ENCODE data around the gene PTPN7.

The PTPN7 gene

DNA sequence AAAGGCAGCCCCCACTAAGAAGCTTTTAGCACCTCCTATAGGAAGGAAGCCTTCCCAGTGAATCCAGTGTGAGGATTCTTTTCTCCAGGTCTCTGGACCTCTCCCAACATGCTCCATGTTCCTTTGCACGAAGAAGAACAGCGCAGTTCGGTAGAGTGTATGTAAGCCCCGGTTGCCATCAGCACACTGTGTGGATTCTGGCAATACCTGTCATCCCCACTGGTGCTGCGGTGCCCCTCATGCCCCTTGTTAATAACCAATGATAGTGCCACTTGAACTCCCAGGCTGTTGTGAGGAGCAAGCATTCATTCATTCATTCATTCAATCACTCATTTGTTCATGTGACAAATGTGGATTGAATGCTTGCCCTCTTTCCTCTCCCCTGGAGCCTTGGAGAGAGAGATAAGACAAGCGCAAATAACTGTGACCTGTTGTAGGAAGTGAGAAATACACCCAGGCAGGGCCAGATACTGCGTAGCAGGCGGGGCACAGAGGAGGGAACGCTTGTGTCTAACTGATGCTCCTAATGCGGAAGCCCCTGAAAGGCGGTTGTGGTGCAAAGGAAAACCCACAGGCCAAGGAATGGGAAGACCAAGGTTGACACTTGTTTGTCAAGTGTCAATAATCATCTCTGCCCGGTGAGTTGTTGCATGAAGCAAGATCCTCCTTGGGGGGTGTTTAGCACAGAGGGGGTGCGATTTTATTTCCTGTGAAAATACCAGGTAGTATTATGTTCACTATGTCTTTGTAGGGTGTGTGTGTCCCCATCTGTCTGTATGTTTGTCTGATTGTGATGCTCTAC, 43.0 kb upstream of the PTPN7 start:
- ATAC-seq (ENCODE audit: low read depth), result no peak
- TF ChIP-seq, protein P1, sequence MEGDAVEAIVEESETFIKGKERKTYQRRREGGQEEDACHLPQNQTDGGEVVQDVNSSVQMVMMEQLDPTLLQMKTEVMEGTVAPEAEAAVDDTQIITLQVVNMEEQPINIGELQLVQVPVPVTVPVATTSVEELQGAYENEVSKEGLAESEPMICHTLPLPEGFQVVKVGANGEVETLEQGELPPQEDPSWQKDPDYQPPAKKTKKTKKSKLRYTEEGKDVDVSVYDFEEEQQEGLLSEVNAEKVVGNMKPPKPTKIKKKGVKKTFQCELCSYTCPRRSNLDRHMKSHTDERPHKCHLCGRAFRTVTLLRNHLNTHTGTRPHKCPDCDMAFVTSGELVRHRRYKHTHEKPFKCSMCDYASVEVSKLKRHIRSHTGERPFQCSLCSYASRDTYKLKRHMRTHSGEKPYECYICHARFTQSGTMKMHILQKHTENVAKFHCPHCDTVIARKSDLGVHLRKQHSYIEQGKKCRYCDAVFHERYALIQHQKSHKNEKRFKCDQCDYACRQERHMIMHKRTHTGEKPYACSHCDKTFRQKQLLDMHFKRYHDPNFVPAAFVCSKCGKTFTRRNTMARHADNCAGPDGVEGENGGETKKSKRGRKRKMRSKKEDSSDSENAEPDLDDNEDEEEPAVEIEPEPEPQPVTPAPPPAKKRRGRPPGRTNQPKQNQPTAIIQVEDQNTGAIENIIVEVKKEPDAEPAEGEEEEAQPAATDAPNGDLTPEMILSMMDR (IDR thresholded peaks at IDR 0.05; ENCODE audit: poor library complexity, severe bottlenecking), result no peak
- Histone ChIP-seq H3K27me3 (ENCODE audit: insufficient read depth, poor library complexity, severe bottlenecking) (no peaks in the 10 kb centered on the region), H3K9me3 (ENCODE audit: severe bottlenecking) (no peaks in the 10 kb centered on the region), H3K4me1 (ENCODE audit: insufficient read depth, poor library complexity, severe bottlenecking) (peaks cover 22% of the 10 kb centered on the region), H3K4me3 (ENCODE audit: severe bottlenecking) (no peak overlapping the region), H3K36me3 (ENCODE audit: low read depth) (no peaks in the 10 kb centered on the region), H3K27ac (ENCODE audit: poor library complexity, severe bottlenecking) (no peak overlapping the region)
- DNase-seq (ENCODE audit: low spot score), result no peak

DNA sequence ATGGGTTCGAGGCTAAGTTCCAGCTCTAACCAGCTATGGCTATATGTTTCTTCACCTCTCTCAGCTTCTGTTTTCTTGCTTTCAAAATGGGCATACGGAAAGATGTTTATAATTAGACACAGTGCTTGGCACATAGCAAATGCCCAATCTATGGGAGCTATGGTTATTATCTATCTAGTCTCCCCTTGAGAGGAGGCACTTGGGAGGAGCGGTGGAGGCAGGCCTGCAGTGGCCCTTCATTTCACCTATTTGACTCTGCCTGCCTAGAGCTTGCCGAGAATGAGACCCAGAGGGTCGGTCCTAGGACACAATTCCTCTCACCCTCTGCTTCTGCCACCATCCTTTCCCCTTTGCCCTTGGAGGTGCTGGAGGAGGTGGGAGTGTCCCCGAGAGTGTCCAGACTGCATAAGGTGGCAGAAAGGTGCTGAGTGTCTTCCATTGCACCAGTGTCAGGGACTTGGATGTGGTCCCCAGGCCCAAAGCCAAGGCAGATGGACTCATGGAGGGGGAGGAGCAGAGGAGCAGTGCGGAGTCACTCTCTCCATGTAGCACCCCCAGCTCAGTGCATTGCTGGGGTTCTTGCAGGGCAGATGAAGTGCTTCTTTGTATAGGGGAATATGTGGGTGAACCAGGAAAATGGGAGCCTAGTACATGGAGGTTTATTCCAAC, 42.2 kb upstream of the PTPN7 start:
- H3K27ac ChIP-seq (ENCODE audit: poor library complexity, severe bottlenecking), result no peak overlapping the region
- H3K4me1 ChIP-seq (ENCODE audit: insufficient read depth, poor library complexity, severe bottlenecking), result peaks cover 22% of the 10 kb centered on the region
- DNase-seq (ENCODE audit: low spot score) (no peak), ATAC-seq (ENCODE audit: low read depth) (no peak)
- no peak overlapping the region for H3K4me3 ChIP-seq (ENCODE audit: severe bottlenecking)
- H3K27me3 ChIP-seq (ENCODE audit: insufficient read depth, poor library complexity, severe bottlenecking), result no peaks in the 10 kb centered on the region
- no peaks in the 10 kb centered on the region for H3K36me3 ChIP-seq (ENCODE audit: low read depth)
- no peaks in the 10 kb centered on the region for H3K9me3 ChIP-seq (ENCODE audit: severe bottlenecking)
- TF ChIP-seq, protein P1 (IDR thresholded peaks at IDR 0.05; ENCODE audit: poor library complexity, severe bottlenecking), result no peak

DNA sequence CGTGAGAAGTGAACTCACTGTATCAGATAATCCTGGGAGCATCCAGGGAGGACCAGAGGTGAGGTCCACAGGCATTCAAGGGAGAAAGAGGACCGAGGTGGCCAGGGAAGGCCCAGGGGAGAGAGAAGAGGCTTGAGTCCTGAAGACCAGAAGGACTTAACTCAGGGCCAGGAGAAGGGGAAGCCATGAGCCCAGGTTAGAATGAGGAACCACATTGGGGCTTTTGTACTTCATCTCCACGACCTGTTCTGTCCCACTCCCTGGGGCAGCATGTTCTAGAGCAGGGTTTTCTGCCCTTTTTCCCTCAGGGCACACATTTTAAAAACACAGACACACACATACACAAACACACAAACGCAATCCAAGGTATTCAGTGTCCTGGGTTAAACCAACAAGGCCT, 41.6 kb upstream of the PTPN7 start:
- no peak overlapping the region for H3K27ac ChIP-seq (ENCODE audit: poor library complexity, severe bottlenecking)

DNA sequence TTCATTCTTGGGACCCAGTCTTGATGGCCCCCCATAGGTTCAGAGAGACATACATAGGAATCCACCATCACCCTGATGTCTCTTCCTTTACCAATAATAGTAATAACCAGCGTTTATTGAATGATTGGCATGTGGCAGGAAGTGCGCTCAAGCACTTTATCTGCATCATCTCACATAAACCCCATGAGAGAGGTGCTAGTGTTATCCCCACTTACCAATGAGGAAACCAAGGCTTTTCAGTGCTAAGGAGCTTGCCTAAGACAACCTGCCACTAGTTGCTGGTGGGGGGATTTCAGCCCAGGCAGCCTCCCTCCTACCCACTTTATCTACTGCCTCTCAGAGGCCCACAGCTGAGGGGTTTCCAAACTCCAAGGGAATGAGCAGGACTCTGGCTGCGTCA, 40.9 kb upstream of the PTPN7 start:
- no peaks in the 10 kb centered on the region for H3K9me3 ChIP-seq (ENCODE audit: severe bottlenecking)
- no peaks in the 10 kb centered on the region for H3K36me3 ChIP-seq (ENCODE audit: low read depth)
- H3K4me3 ChIP-seq (ENCODE audit: severe bottlenecking), result no peak overlapping the region
- ATAC-seq (ENCODE audit: low read depth) (no peak), DNase-seq (ENCODE audit: low spot score) (no peak)
- no peaks in the 10 kb centered on the region for H3K27me3 ChIP-seq (ENCODE audit: insufficient read depth, poor library complexity, severe bottlenecking)
- peaks cover 22% of the 10 kb centered on the region for H3K4me1 ChIP-seq (ENCODE audit: insufficient read depth, poor library complexity, severe bottlenecking)
- TF ChIP-seq, protein P1 (IDR thresholded peaks at IDR 0.05; ENCODE audit: poor library complexity, severe bottlenecking), result no peak
- H3K27ac ChIP-seq (ENCODE audit: poor library complexity, severe bottlenecking), result no peak overlapping the region

More for the DNA sequence above, 41.6 kb upstream of the PTPN7 start:
- no peak overlapping the region for H3K4me3 ChIP-seq (ENCODE audit: severe bottlenecking)
- H3K9me3 ChIP-seq (ENCODE audit: severe bottlenecking), result no peaks in the 10 kb centered on the region
- H3K4me1 ChIP-seq (ENCODE audit: insufficient read depth, poor library complexity, severe bottlenecking), result peaks cover 22% of the 10 kb centered on the region
- TF ChIP-seq, protein P1 (IDR thresholded peaks at IDR 0.05; ENCODE audit: poor library complexity, severe bottlenecking), result no peak
- H3K27me3 ChIP-seq (ENCODE audit: insufficient read depth, poor library complexity, severe bottlenecking), result no peaks in the 10 kb centered on the region
- ATAC-seq (ENCODE audit: low read depth) (no peak), DNase-seq (ENCODE audit: low spot score) (no peak)
- H3K36me3 ChIP-seq (ENCODE audit: low read depth), result no peaks in the 10 kb centered on the region

DNA sequence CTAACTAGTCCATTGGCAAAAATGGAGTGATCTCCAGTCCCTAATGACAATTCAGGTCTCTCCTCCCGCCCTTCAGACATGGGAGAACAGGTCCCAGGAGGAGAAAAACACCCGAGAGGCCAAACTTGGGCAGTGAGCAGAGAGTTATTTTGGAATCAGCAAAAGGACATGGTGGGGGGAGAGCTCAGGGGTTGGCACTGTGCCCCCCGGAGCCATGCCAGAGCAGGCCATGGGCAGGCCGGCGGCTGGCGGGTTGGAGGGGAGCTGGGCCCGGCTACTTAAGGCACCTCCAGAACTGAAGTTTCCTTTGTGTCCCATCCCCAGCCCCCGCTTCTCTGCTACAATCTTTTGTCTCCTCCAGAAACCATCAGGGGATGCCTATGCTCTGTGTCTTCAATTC, 40.3 kb upstream of the PTPN7 start:
- DNase-seq (ENCODE audit: low spot score) (no peak), ATAC-seq (ENCODE audit: low read depth) (no peak)
- peaks cover 22% of the 10 kb centered on the region for H3K4me1 ChIP-seq (ENCODE audit: insufficient read depth, poor library complexity, severe bottlenecking)
- no peaks in the 10 kb centered on the region for H3K36me3 ChIP-seq (ENCODE audit: low read depth)
- H3K27me3 ChIP-seq (ENCODE audit: insufficient read depth, poor library complexity, severe bottlenecking), result no peaks in the 10 kb centered on the region
- TF ChIP-seq, protein P1 (IDR thresholded peaks at IDR 0.05; ENCODE audit: poor library complexity, severe bottlenecking), result no peak
- peak overlapping the region; percentile 70 for H3K27ac ChIP-seq (ENCODE audit: poor library complexity, severe bottlenecking)
- no peak overlapping the region for H3K4me3 ChIP-seq (ENCODE audit: severe bottlenecking)
- H3K9me3 ChIP-seq (ENCODE audit: severe bottlenecking), result no peaks in the 10 kb centered on the region
